ENCODE results near the gene TRNAU1AP. TPM values are rescaled to one million over a fixed set of nuclear protein-coding genes. Genes with fewer than 3 reads are reported as not detected.

The TRNAU1AP gene
- total and polyA plus RNA-seq, 2 of the 13 experiments (the other 11 are each of a cell fraction or from before 2014, with no cell fraction given), result 29.0 to 42.9 TPM

DNA sequence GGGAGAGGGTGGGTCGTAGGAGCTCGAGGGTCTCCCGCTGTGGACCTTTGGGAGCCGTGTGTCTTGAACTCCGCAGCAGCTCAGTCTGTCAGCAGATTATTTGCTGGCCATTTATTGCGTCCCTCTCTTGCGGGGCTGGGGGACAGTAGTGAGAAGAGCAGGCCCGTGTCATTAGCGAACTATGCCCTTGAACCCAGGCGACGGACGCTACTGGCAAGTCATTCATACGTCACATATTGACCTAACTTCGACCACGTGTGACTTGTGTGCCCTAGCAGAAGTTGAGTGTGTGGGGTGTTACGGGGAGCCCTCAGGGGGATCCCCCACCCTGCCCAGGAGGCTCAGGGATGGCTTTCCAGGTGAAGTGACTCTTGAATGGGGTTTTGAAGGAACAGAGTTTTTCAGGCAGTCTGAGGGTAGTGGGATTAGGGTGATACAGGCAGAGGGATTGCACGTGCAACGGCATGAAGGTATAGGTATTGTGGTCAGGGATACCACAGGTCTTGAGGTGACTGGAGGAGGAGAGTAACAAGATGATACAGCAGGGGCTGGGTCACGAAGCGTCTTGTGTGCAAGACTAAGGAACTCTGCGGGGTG is 34.0 kb upstream of the TRNAU1AP start (continued):
- TF ChIP-seq ATF2 (CRISPR knock-in tag; IDR thresholded peaks at IDR 0.05), result peak; percentile 55; the same call in 1 of the 2 replicates
- no peak for TF ChIP-seq ZNF468 (CRISPR knock-in tag; IDR thresholded peaks at IDR 0.05)
- no peak for TF ChIP-seq ZIK1 (CRISPR knock-in tag; IDR thresholded peaks at IDR 0.05; ENCODE audit: borderline replicate concordance, low read depth)
- TF ChIP-seq ATM (IDR thresholded peaks at IDR 0.05; ENCODE audit: borderline replicate concordance), result no peak
- peak; percentile 39 for TF ChIP-seq PAXIP1 (CRISPR knock-in tag; conservative IDR thresholded peaks at IDR 0.05)
- TF ChIP-seq ZNF557 (CRISPR knock-in tag; IDR thresholded peaks at IDR 0.05), result no peak
- TF ChIP-seq THAP11 (CRISPR knock-in tag; IDR thresholded peaks at IDR 0.05), result 0 out of 2 replicates have a peak, but pooled peaks have one; percentile 24
- TF ChIP-seq TARDBP (CRISPR knock-in tag; IDR thresholded peaks at IDR 0.05), result no peak
- TF ChIP-seq ATF3 (CRISPR knock-in tag; IDR thresholded peaks at IDR 0.05), result 0 out of 2 replicates have a peak, but pooled peaks have one; percentile 4
- TF ChIP-seq BRD4 (CRISPR knock-in tag; IDR thresholded peaks at IDR 0.05), result peak; percentile 35; the same call in 1 of the 2 replicates
- TF ChIP-seq ZBTB21 (CRISPR knock-in tag; IDR thresholded peaks at IDR 0.05), result peak; percentile 21; the same call in 1 of the 2 replicates
- TF ChIP-seq, protein P1, sequence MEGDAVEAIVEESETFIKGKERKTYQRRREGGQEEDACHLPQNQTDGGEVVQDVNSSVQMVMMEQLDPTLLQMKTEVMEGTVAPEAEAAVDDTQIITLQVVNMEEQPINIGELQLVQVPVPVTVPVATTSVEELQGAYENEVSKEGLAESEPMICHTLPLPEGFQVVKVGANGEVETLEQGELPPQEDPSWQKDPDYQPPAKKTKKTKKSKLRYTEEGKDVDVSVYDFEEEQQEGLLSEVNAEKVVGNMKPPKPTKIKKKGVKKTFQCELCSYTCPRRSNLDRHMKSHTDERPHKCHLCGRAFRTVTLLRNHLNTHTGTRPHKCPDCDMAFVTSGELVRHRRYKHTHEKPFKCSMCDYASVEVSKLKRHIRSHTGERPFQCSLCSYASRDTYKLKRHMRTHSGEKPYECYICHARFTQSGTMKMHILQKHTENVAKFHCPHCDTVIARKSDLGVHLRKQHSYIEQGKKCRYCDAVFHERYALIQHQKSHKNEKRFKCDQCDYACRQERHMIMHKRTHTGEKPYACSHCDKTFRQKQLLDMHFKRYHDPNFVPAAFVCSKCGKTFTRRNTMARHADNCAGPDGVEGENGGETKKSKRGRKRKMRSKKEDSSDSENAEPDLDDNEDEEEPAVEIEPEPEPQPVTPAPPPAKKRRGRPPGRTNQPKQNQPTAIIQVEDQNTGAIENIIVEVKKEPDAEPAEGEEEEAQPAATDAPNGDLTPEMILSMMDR (CRISPR knock-in tag; IDR thresholded peaks at IDR 0.05), result peak; percentile 29
- TF ChIP-seq GATAD2A (CRISPR knock-in tag; IDR thresholded peaks at IDR 0.05), result peak; percentile 66
- TF ChIP-seq ZNF274 (CRISPR knock-in tag; IDR thresholded peaks at IDR 0.05), result no peak; the same call in 1 of the 2 replicates
- TF ChIP-seq NFATC3 (CRISPR knock-in tag; IDR thresholded peaks at IDR 0.05), result 0 out of 2 replicates have a peak, but pooled peaks have one; percentile 78
- TF ChIP-seq, protein P2, sequence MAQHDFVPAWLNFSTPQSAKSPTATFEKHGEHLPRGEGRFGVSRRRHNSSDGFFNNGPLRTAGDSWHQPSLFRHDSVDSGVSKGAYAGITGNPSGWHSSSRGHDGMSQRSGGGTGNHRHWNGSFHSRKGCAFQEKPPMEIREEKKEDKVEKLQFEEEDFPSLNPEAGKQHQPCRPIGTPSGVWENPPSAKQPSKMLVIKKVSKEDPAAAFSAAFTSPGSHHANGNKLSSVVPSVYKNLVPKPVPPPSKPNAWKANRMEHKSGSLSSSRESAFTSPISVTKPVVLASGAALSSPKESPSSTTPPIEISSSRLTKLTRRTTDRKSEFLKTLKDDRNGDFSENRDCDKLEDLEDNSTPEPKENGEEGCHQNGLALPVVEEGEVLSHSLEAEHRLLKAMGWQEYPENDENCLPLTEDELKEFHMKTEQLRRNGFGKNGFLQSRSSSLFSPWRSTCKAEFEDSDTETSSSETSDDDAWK (CRISPR knock-in tag; IDR thresholded peaks at IDR 0.05), result no peak
- TF ChIP-seq EZH2 (conservative IDR thresholded peaks at IDR 0.05; ENCODE audit: low read depth, low read length), result no peak
- TF ChIP-seq ZBTB42 (CRISPR knock-in tag; IDR thresholded peaks at IDR 0.05), result 0 out of 2 replicates have a peak, but pooled peaks have one; percentile 13
- no peak for TF ChIP-seq FOXA1 (IDR thresholded peaks at IDR 0.05)
- peak; percentile 97 for TF ChIP-seq FOXA1 (CRISPR knock-in tag; IDR thresholded peaks at IDR 0.05)
- no peak for TF ChIP-seq KDM1A (CRISPR knock-in tag; IDR thresholded peaks at IDR 0.05)
- no peak for TF ChIP-seq DDIT3 (CRISPR knock-in tag; IDR thresholded peaks at IDR 0.05)
- TF ChIP-seq RAD51 (IDR thresholded peaks at IDR 0.05; ENCODE audit: borderline replicate concordance), result no peak; the same call in 1 of the 2 replicates
